HuH-7 (cell line): Measurements from ENCODE around the gene ZNRD2.

Experiments used
- DNase-seq: peaks from one replicate; pipeline ENCODE4 v3.0.0; 2011; ENCODE audit warnings: low spot score

The ZNRD2 gene

GRCh38 chr11:65610404-65610803, 40.1 kb downstream of the ZNRD2 start:
- no peak for DNase-seq

DNA sequence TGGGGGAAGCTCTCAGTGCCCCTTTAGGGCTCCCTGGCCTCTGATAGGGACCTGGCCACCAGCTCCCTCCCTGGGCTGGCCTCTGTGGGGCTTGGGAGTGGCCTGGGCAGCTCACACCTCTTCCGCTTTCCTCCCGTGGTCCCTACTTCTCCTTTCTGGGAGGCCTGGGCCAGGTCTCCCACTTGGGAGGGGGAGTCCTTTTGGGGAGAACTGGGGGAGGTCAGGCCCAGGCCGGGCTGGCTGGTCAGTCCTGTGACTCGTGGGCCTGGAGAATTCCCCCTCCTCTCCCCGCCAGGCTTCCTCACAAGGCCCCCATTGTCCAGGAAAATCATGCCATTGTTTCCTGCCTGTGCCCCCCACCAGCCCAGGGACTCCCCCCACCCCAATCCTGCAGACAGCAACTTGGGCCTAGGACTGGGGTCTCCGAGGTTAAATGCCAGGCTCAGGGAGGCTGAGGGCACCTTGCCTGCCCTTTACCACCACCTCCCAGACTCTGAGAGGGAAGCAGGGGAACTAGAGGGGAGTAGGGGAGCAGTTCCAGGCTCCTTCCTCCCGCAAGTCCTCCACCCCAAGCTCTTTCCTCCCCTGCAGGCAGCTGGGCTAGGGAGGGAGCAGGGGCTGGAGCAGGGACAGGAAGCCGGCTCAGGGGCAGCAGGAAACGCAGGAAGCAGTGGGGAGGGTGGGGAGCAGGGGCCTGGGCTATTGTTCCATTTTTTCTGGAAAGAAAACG, 40.9 kb downstream of the ZNRD2 start:
- no peak for DNase-seq

- no peak for DNase-seq
Measured at GRCh38 chr11:65611758-65612603, 41.7 kb downstream of the ZNRD2 start.

DNA sequence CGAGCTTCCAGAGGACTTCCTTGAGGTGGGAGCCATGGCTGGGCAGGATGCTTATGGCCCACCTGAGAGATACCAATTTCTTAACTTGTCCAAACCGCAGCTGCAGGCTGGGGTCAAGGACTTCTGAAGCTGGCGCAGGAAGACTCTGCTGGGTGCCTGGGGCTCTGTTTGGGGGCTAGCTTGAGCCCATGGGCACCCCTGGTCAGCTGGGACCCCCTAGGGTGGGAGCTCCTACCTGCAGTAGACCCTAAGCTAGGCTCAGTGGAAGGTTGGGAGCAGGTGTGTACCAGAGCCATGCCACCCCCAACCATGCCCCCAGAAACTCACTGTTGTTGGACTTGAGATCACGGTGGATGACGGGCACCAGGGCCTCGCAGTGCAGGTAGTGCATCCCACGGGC, 42.4 kb downstream of the ZNRD2 start:
- DNase-seq: no peak

DNA sequence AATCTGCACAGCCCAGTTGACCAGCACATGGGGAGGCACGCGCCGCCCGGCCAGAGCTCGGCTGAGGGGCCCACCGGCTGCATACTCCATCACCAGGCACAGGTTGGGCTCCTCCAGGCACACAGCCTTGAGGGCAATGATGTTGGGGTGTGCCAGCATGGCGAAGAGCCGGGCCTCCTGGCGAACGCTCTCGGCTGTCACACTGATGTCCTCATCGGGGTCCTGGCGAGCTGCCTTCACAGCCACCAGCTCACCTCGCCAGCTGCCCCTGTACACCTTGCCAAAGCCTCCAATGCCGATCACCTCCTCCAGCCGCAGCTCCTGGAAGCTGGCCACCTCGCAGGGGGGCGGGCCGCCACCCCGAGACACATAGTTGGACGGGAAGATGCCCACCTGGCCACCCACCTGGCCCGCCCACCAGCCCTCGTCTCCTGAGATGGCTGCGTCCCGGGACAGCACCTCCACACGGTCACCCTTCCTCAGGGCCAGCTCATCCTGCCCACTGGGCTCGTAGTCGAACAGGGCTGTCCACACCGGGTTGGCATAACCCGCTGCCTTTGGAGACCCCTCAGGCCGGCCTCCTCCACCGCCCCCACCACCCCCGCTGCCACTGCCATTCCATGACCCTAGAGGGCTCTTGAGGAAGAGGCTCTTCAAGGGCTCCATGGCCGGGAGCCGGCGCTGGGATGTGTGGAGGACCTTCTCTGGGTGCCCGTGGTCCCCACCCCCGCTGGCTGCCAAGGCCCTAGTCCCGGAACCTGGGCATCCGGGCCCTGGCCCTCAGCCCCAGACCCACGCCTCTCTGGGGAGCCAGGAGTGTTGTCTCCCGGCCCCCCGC, 43.0 kb downstream of the ZNRD2 start:
- DNase-seq: no peak

- DNase-seq: peak; percentile 100
Measured at GRCh38 chr11:65615229-65615949, 45.1 kb downstream of the ZNRD2 start, which contains the start of gene PCNX3. TSS of gene PCNX3 (plus strand) at chr11:65615776. CDS start at chr11:65616312, 536 bp downstream.

- DNase-seq: peak; percentile 61
Measured at GRCh38 chr11:65615950-65616574, 45.8 kb downstream of the ZNRD2 start.

- no peak for DNase-seq
Measured at GRCh38 chr11:65616575-65617001, 46.3 kb downstream of the ZNRD2 start.

GRCh38 chr11:65617136-65617850, 47.0 kb downstream of the ZNRD2 start:
- DNase-seq: no peak

DNA sequence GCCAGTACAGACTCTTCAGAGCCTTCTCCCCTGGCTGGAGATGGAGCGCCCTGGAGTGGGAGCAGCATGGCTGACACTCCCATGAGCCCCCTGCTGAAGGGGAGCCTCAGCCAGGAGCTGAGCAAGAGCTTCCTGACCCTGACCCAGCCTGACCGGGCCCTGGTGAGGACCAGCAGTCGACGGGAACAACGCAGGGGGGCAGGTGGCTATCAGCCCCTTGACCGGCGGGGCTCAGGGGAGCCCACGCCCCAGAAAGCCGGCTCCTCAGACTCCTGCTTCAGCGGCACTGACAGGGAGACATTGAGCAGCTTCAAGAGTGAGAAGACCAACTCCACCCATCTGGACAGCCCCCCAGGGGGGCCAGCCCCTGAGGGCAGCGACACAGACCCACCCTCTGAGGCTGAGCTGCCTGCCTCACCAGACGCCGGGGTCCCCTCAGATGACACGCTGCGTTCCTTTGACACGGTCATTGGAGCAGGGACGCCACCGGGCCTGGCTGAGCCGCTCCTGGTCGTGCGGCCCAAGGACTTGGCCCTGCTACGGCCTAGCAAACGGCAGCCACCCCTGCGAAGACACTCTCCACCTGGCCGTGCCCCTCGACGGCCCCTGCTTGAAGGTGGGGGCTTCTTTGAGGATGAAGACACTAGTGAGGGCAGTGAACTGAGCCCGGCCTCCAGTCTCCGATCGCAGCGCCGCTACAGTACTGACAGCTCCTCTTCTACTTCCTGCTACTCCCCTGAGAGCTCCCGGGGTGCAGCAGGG, 47.9 kb downstream of the ZNRD2 start:
- no peak for DNase-seq

DNA sequence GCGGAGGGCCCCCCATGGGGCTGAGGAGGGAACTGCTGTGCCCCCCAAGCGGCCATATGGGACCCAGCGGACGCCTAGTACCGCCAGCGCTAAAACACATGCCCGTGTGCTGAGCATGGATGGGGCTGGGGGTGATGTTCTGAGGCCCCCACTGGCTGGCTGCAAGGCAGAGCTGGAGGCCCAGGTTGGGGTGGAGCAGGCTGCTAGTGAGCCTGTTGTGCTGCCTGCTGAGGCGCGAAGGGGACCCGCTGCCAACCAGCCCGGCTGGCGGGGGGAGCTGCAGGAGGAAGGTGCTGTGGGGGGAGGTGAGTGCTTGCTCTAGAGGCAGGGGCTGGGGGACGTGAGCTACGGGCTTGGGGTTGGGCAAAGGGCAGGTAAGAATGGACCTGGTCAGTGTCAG, 48.5 kb downstream of the ZNRD2 start:
- DNase-seq: no peak

DNA sequence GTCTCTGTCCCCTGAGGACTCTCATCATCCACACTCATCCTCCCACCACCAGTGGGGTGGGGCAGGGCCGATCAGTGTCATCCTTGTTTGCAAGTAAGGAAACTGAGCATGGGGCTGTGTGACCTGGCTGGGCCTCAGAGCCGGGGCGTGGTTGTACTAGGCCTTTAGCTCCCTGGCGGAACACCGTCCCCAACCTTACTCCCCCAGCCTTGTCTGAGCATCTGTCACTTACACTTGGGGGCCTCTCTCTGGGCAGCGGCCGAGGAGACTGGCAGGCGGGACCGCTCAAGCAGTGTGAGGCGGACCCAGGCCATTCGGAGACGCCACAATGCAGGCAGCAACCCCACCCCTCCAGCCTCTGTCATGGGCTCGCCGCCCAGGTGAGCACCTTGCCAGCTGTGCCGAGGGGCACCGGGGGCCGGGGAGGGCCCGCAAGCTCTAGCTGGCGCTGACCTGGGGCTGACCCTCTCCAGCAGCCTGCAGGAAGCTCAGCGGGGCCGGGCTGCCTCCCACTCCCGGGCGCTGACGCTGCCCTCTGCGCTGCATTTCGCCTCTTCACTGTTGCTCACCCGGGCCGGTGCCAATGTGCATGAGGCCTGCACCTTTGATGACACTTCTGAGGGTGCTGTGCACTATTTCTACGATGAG, 49.1 kb downstream of the ZNRD2 start:
- no peak for DNase-seq

GRCh38 chr11:65620666-65621065, 50.4 kb downstream of the ZNRD2 start:
- DNase-seq: no peak

DNA sequence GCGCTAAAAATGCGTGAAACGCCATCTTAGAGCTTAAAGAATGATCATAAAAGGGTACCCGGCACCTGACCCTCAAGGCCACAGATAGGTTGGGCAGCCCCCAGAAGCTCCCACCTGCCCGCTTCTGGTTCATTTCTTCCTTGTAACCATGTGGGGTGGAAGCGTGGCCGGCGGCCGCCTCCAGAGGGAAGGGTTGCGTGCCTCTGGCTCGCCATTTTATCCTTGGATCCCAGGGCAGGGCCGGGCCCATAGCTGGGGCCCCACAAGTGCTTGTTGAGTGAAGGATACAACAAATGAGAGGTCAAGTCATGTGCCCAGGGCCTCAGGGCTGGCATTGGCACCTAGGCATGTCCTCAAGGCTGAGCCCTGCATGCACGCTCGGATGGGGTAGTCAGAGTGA, 51.2 kb downstream of the ZNRD2 start:
- DNase-seq: no peak
